HG02973 (cell line): ENCODE results near the gene KCNJ6.
"Not testable (repeated sequence)": the region's sequence is repeated elsewhere in the genome, so short reads cannot be mapped to it uniquely, and the experiment has no call there.

Experiments
- ATAC-seq: cut with Tn5 transposase; IDR thresholded peaks from one replicate; pipeline ENCODE4 v1.9.1; 2021; ENCODE audit warnings: moderate library complexity; ENCODE audit not compliant: unreplicated experiment

The KCNJ6 gene

GRCh38 chr21:37916310-37917051, at the start of gene KCNJ6:
Gene KCNJ6 (minus strand): TSS chr21:37916457. CDS start chr21:37840682, 75,775 bp downstream.
- no peak for ATAC-seq

DNA sequence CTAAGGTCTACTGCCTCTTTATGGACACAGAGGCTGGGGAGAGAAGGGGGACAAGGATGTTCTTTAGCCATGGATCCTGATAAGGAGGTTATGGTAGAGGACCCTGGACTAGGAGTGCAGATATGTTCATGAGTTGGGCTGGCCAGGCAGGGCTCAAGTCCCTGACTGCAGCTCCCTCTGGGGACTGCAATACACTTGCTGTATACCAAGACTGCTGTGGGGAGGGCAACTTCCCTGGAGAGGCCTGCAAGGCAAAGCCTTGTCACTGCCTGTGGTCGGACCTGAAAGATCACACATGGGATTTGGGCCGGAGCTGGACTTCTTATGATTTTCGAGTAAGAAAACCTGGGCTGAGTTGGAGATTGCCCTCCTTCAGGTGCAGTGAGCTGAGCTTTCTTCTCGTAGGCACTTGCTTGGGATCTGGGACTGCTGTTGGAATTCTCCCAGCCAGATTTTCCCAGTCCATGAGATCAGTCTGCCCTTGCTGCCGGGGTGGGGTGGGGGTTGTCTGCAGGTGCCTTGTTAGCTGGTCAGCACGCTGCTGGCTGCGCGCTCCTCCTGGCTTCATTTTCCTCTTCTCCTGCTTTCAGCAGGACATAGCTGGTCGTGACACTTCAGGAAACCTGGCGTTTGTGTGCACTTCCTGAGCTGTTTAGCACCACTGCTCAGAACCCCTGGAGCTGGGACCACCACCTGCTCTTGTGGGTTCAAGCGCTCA, 49.0 kb upstream of the KCNJ6 start:
- ATAC-seq: no peak

DNA sequence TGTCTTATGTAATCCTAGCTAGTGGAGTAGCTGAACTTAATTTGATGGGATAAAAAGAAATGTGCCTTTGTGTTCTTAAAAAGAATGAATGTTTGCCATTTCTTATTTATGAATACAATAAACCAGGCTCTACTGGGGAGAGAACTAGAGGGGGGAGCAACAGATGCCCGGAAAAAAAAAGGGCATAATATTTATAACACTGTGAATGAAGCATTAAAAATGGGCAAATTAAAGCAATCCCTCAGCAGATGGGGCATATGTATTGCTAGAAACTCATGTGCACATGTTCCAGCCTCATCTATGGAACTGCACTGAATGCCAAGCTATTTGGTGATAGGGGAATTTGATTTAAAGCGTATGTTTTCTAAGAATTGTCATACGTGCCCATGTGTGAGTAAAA, 42.3 kb upstream of the KCNJ6 start:
- no peak for ATAC-seq

DNA sequence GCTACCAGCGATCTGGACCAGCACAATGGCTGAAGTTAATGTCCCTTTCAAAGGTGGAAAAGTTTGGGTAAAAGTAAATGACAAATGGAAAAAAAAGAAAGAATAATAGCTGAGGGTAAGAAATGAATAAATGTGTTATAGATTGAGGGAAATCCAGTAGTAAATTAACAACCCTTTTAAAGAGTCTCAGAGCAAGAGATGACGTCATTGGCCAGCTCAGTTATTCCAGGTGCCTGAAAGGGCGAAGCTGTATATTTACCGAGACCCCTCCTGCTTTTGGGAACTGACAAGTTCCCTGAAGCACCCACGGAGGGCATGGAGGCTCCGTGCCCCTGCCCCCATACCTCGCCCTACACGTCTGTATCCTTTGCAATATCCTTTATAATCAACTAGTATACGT, 40.5 kb upstream of the KCNJ6 start:
- no peak for ATAC-seq

DNA sequence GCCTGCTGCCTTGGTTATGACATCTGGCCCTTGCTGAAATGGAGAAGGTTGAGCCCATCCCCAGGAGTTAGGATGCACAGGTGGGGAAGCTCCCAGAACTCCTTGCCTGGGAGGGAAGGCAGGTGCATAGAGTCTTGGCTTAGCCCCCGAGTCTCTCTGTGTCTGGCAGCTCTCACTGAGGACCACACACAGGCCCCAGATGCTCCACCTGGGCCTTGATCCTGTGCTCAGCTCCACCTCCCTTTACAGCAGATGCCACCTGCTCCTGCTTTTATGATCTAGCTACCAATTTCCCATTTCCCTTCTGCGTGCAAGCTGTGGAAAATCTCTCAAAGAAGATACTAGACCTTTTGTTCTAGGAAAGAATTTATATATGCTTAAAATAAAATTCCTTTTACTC, 28.8 kb upstream of the KCNJ6 start:
- ATAC-seq: no peak

- no peak for ATAC-seq
Observed at GRCh38 chr21:37944496-37944895, 28.2 kb upstream of the KCNJ6 start.

DNA sequence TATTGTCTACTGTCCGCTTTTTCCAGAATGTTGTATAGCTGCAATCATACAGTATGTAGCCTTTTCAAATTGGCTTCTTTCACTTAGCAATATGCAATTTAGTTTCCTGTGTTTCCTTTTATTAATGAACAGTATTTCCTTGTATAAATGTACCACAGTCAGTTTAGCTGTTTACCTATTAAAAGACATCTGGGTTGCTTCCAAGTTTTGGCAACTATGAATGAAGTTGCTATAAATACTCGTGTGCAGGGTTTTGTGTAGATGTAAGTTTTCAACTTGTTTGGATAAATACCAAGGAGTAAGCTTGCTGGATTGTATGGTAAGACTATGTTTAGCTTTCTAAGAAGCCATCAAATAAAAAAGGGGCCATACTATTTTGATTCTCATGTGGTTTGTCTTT, 24.4 kb upstream of the KCNJ6 start:
- ATAC-seq: no peak

GRCh38 chr21:37939838-37940237, 23.6 kb upstream of the KCNJ6 start:
- ATAC-seq: no peak

GRCh38 chr21:37939251-37939650, 23.0 kb upstream of the KCNJ6 start:
- no peak for ATAC-seq

GRCh38 chr21:37937668-37938067, 21.4 kb upstream of the KCNJ6 start:
- no peak for ATAC-seq

DNA sequence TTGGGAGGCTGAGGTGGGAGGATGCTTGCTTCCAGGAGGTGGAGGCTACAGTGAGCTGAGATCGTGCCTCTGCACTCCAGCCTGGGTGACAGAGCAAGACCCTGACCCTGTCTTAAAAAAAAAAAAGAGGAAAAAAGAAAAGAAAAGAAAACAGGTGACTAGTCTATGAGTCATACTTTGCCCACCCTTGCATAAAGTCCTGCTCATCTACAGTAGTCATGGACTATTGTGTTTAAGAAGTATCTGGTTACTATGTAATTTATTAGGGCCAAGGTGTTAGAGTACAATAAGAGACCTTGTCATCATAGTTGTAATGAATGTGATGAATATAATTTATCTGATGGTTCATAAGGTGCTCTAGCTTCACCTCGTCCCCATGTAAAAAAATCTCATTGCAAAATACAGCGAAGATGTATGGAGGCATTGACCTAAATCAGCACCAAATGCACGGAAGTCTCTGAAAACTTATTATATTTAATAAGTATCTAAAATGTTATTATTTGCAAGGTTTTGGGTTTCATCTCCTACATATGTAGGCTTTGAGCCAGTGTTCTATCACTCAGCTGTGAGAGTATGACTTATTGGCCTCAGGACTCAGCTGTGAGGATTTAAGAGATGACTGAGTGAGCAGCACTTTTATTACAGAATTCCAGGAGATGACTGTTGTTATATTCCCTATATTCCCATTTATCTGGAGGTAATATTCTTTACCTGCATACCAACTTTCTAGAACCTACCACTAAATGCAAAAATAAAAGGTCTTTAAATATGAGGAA, 19.9 kb upstream of the KCNJ6 start:
- no peak for ATAC-seq

GRCh38 chr21:37932936-37933335, 16.7 kb upstream of the KCNJ6 start:
- ATAC-seq: no peak

- ATAC-seq: no peak
Observed at GRCh38 chr21:37927711-37928110, 11.5 kb upstream of the KCNJ6 start.

GRCh38 chr21:37921091-37921490, 4.8 kb upstream of the KCNJ6 start:
- no peak for ATAC-seq

GRCh38 chr21:37920302-37920701, 4.0 kb upstream of the KCNJ6 start:
- ATAC-seq: not testable (repeated sequence)

DNA sequence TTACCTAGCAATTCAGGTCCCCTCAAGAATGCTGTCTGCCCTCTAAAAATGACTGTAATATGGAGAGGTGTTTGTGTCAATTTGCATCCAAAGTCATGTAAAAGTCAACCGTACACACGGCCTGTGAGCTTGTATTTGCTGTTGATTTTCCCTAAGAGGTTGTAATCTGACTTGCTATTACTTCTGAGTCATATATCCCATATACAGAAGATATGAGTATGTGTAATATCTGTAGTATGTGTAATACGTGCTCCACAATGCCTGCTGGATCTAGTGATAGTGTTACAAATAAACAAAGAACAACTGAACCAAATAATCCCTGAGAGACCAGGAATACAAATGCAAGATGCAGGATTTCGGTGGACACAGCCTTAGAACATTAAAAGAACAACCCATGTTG, 1.4 kb upstream of the KCNJ6 start:
- no peak for ATAC-seq

DNA sequence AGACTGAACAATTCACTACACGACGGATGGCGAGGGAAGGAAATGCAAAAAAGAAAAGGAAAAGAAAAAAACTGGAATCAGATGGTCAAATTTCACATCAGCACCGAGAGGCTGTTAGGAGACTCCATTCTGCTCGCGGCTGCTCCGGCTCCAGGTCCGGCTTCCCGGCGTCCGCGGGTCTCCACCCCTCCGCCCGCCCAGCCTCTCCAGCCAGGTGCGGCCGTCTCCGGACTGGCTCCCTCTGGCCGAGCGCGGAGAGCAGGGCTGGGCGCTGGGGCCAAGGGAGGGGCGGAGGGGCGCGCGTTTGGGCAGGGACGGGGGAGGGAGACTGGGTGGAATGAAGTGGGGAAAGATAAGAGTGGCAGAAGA, 332 bp downstream of the KCNJ6 start:
- no peak for ATAC-seq

- no peak for ATAC-seq
Observed at GRCh38 chr21:37915497-37915911, 753 bp downstream of the KCNJ6 start.

DNA sequence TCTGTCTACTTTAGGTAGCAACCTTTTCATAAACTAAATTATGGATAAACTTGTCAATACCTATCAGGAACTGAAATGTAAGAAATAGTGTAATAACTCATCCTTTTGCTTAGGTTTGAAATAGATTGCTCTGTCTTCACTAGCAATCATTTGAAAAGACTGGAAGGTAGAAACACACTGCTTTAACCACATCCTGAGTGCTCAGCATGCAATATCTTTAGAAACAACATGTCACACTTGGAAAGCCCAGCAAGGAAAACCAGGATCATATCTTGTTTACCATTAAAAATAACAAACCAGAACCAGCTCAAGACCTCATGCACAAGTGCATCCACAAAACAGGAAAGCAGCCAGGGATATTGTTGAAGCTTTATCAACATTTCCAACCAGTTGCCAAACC, 3.6 kb downstream of the KCNJ6 start:
- no peak for ATAC-seq

DNA sequence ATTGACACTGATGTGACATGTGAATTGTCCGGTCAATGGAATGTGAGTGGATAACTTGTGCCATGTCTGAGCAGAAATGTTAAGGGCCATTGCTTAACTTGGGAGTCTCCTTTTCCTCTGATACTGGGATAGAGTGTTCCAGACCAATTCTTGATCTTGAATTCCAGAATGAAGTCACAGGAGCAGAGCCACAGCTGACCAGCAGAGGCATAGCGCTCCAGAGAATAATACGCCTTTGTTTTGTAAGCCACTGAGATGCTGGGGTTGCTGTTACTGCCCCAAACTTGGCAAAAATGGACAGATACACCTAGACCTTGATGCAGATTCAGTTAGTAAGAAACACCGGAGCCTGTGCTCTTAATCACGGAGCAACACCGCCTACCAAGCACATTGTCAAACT, 6.3 kb downstream of the KCNJ6 start:
- no peak for ATAC-seq

DNA sequence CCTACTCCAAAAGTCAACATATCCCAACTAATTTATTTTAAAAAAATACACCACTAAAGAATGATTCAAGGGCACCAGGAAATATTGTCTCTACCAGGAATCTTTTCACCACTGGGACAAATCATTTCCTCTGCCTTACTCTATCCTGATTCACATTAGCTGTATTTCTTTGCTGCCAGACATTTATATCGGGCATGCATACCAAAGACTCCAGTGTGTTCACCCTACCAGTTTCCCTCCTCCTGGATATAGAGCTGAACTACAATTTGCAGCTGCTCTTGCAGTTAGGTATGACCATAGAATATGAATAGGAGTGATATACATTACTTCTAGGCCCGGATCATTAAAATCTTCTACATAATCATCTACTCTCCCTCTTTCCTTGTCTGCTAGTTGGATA, 7.6 kb downstream of the KCNJ6 start:
- no peak for ATAC-seq

DNA sequence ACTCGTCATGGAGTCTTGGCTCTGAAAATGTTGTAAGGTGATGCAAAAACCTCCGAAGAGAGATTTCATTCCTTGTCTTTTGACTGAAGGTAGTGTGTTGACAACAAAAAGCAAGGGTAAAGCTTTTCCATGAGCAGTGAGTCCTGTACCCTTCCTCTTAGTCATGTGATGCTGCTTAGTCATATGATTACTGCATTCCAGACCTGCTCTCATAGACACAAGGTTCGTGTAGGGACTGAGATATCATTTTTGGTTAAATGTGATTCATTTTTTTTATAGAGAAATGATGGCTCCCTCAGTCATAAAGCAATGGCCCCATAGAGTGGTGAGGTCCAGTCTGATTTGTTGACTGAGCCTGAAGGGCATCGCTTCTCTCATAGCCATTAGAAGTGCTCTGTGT, 9.2 kb downstream of the KCNJ6 start:
- no peak for ATAC-seq
